Measurements from ENCODE around the gene ARHGEF1.

DNA sequence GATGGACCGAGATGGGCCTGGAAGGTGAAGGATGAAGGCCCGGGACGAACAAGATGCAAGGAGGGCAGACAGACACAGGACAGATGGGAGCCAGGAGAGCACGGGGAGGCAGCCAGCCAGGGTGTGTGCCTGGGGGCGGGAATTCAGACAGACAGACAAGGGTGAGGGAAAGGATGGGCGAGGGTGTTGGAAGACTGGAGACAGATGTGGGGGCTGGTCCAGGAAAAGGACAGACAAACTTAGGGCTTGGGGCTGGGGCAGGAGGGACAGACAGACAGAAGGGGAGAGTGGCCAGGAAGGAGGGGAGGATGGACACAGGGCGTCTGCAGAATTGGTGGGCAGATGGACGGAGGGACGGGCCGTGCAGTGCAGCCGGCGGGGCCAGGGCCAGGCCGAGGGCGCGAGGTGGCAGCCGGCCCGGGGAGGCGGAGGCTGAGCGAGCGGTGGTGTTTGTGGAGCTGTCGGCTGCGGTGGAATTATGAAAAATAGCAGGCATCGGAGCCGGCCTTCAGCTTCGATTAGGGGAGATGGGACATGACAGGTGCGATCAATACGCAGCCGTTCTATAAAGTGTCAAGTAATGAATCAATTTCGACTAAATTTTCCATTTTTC lies 49.8 kb downstream of the ARHGEF1 start:
- TF ChIP-seq, protein P1, sequence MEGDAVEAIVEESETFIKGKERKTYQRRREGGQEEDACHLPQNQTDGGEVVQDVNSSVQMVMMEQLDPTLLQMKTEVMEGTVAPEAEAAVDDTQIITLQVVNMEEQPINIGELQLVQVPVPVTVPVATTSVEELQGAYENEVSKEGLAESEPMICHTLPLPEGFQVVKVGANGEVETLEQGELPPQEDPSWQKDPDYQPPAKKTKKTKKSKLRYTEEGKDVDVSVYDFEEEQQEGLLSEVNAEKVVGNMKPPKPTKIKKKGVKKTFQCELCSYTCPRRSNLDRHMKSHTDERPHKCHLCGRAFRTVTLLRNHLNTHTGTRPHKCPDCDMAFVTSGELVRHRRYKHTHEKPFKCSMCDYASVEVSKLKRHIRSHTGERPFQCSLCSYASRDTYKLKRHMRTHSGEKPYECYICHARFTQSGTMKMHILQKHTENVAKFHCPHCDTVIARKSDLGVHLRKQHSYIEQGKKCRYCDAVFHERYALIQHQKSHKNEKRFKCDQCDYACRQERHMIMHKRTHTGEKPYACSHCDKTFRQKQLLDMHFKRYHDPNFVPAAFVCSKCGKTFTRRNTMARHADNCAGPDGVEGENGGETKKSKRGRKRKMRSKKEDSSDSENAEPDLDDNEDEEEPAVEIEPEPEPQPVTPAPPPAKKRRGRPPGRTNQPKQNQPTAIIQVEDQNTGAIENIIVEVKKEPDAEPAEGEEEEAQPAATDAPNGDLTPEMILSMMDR (optimal IDR thresholded peaks at IDR 0.05 in 1 of 3, IDR thresholded peaks at IDR 0.05 in 1 of 3, conservative IDR thresholded peaks at IDR 0.05 in 1 of 3; ENCODE audit: extremely low read depth in 1 of 3, insufficient read depth in 2 of 3, low read length in 3 of 3): no peak
- TF ChIP-seq EZH2 (IDR thresholded peaks at IDR 0.05; ENCODE audit: low read length): peak; percentile 87
